Measurements from ENCODE around the gene CUX1. TPM values are rescaled to one million over a fixed set of nuclear protein-coding genes. Genes with fewer than 3 reads are reported as not detected.

CUX1 gene
- total RNA-seq, 1 experiment from 2014 or later, result 53.5 TPM

GRCh38 chr7:102287111-102287980, 469.9 kb downstream of the CUX1 start:
- peak overlapping the region; percentile 64 to 81 for H3K4me3 Mint-ChIP-seq
- H3K23ac ChIP-seq (ENCODE audit: insufficient read length, low read depth, low read length), result no peak overlapping the region
- H3K9ac ChIP-seq (ENCODE audit: extremely low read depth, insufficient read length, low read length), result no peak overlapping the region
- no CpG with 5 or more reads among the region's 69 CpGs for WGBS (ENCODE audit: extremely low coverage, insufficient read length, low lambda C conversion rate)
- no peak overlapping the region for H4K5ac ChIP-seq (ENCODE audit: insufficient read length, low read depth, low read length)
- no peaks in the 10 kb centered on the region for H3K79me1 ChIP-seq (ENCODE audit: insufficient read depth, low read depth, low read length, poor library complexity, severe bottlenecking)
- no peak overlapping the region for H3K27ac Mint-ChIP-seq
- H3T11ph ChIP-seq (ENCODE audit: low read length), result no peak overlapping the region
- H3K14ac ChIP-seq (ENCODE audit: insufficient read depth, low read length), result no peak overlapping the region
- H2BK120ac ChIP-seq (ENCODE audit: low read depth, low read length, poor library complexity, severe bottlenecking), result no peak overlapping the region
- no peaks in the 10 kb centered on the region for H3K36me3 Mint-ChIP-seq (ENCODE audit: insufficient read depth in 1 of 3, low read depth in 3 of 3)
- H4K91ac ChIP-seq (ENCODE audit: insufficient read length, low read depth, low read length), result no peak overlapping the region
- H2BK15ac ChIP-seq (ENCODE audit: low read depth, low read length), result no peak overlapping the region
- no peak overlapping the region for H2BK12ac ChIP-seq (ENCODE audit: insufficient read length, low read depth, low read length)
- no peak overlapping the region for H3K56ac ChIP-seq (ENCODE audit: insufficient read length, low read depth, low read length)
- no peak overlapping the region for H2AK5ac ChIP-seq (ENCODE audit: insufficient read length, low read length)
- H3K27me3 ChIP-seq (ENCODE audit: insufficient read depth, low read length), result no peaks in the 10 kb centered on the region
- H3K27ac ChIP-seq (ENCODE audit: insufficient read length, low read depth, low read length), result no peak overlapping the region
- DNase-seq, result peak; percentile 58
- no peaks in the 10 kb centered on the region for H3K4me1 ChIP-seq (ENCODE audit: insufficient read depth, low read length)
- no peak overlapping the region for H2BK20ac ChIP-seq (ENCODE audit: low read depth, low read length, poor library complexity, severe bottlenecking)
- no peak overlapping the region for H2BK5ac ChIP-seq (ENCODE audit: insufficient read length, low read length)
- peaks cover 28% of the 10 kb centered on the region for H3K27me3 Mint-ChIP-seq (ENCODE audit: low read depth)
- no peaks in the 10 kb centered on the region for H4K20me1 ChIP-seq (ENCODE audit: control insufficient read depth, insufficient read depth, insufficient read length)
- H3K4me2 ChIP-seq (ENCODE audit: insufficient read depth, insufficient read length, low read length), result peak overlapping the region; percentile 86
- TF ChIP-seq, protein P1, sequence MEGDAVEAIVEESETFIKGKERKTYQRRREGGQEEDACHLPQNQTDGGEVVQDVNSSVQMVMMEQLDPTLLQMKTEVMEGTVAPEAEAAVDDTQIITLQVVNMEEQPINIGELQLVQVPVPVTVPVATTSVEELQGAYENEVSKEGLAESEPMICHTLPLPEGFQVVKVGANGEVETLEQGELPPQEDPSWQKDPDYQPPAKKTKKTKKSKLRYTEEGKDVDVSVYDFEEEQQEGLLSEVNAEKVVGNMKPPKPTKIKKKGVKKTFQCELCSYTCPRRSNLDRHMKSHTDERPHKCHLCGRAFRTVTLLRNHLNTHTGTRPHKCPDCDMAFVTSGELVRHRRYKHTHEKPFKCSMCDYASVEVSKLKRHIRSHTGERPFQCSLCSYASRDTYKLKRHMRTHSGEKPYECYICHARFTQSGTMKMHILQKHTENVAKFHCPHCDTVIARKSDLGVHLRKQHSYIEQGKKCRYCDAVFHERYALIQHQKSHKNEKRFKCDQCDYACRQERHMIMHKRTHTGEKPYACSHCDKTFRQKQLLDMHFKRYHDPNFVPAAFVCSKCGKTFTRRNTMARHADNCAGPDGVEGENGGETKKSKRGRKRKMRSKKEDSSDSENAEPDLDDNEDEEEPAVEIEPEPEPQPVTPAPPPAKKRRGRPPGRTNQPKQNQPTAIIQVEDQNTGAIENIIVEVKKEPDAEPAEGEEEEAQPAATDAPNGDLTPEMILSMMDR (conservative IDR thresholded peaks at IDR 0.05), result no peak
- H3K4ac ChIP-seq (ENCODE audit: low read depth, low read length), result no peak overlapping the region
- H3K4me1 Mint-ChIP-seq, result peaks cover 19 to 28% of the 10 kb centered on the region in 2 experiments
- H3K23me2 ChIP-seq (ENCODE audit: insufficient read length, low read depth, low read length, poor library complexity, severe bottlenecking), result peaks cover 10% of the 10 kb centered on the region
- H3K9me3 ChIP-seq (ENCODE audit: control insufficient read depth, low read depth, low read length), result no peaks in the 10 kb centered on the region
- H3K79me2 ChIP-seq (ENCODE audit: insufficient read depth, low read length), result no peaks in the 10 kb centered on the region
- no peaks in the 10 kb centered on the region; a peak in 1 of 5 replicates for H3K9me3 Mint-ChIP-seq
- H3K18ac ChIP-seq (ENCODE audit: insufficient read length, low read depth, low read length), result no peak overlapping the region
- no peak overlapping the region for H2AFZ ChIP-seq (ENCODE audit: low read length)
- no peak overlapping the region for H4K8ac ChIP-seq (replicated peaks; ENCODE audit: insufficient read length, low read depth, low read length)

All from H9 (cell line).